GM21786 (cell line): ENCODE data around the gene CPNE5.

Experiments
- ATAC-seq: cut with Tn5 transposase; IDR thresholded peaks from one replicate; pipeline ENCODE4 v1.9.1; 2021; ENCODE audit not compliant: unreplicated experiment

Gene CPNE5

DNA sequence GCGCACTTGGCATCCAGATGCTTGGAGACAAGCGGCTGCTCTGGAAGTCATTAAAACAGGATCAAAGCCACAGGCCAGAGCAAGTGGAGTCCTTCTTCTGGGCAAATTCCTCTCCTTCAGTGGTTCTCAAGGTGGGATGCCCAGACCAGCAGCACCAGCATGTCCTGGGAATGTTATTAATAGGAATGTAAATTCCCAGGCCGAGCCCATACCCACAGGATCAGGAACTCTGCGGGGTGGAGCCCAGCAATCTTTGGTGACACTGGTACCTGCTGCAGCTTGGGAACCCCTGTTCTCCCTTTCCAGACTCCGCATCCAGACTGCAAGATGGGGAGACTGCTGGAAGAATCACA lies 44.6 kb downstream of the CPNE5 start:
- ATAC-seq: no peak

GRCh38 chr6:36793913-36794712 lies 45.1 kb downstream of the CPNE5 start:
- no peak for ATAC-seq

GRCh38 chr6:36793296-36793912 lies 45.8 kb downstream of the CPNE5 start:
- ATAC-seq: no peak

- ATAC-seq: no peak
Measured at GRCh38 chr6:36791521-36792135, 47.6 kb downstream of the CPNE5 start.

DNA sequence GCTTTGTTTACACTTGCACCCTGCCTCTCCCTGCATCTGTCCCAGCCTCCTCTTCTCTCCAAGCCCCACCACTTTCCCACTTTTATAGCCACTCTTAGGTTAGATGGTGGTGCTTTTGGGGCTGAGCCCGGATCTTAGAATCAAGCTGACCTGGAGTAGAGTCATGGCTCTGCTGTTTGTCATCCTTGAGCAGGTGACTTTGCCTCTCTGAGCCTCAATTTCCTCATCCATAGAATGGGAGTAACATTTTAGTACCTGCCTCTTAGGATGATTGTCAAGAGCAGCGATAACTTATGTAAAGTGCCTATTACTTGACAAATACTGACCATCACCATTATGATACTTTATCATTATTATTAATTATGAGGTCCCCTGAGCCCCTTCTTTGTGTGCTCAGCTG lies 48.2 kb downstream of the CPNE5 start:
- ATAC-seq: no peak

DNA sequence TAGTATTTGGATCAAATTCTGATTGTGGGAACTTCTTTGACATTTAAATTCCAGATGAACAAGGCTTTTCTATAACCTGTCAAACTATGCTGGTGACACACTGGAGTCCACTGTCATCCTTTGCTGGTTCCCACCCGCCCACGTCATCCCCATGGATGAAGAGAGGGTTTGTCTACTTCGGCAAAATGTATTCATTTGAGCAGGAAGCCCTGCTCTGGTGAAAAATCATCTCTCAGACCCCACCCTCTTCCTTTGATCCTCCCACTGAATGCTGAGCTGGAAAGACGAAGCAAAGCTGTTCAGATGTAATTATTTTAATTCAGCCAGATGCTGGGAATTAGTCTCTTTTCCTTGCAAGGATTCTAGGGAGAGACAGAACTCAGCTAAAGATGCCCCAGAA lies 50.5 kb downstream of the CPNE5 start:
- ATAC-seq: no peak

DNA sequence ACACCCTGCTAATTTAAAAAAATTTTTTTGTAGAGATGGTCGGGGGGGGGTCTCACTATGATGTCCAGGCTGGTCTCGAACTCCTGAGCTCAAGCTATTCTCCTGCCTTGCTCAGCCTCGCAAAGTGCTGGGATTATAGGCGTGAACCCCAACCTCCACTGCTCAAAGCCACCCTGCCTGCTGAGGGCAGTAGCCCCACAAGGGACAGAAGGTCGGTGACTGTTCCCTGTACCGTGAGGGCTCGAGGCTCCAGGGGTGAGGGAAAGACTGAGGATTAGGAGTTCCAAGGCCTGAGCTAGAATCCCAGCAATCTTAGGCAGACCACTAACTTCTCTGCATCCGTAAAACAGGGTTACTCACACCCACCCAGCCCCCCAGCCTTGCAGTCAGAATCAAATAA lies 51.1 kb downstream of the CPNE5 start:
- no peak for ATAC-seq

GRCh38 chr6:36787210-36787609 lies 52.0 kb downstream of the CPNE5 start:
- no peak for ATAC-seq

GRCh38 chr6:36786055-36786675 lies 53.1 kb downstream of the CPNE5 start:
- ATAC-seq: no peak

DNA sequence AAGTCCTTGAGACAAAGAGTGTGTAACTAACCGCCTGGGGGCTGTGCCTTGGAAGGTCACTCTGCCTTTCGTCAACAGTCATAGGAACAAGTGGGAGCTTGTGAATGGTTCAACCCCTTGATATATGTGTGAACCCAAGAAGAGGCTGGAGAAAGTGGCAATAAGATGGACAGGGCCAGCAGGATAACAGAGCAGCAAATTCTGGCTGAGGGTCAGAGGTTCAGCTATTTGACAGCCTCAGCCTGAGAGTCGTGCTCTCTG lies 54.9 kb downstream of the CPNE5 start:
- ATAC-seq: no peak

DNA sequence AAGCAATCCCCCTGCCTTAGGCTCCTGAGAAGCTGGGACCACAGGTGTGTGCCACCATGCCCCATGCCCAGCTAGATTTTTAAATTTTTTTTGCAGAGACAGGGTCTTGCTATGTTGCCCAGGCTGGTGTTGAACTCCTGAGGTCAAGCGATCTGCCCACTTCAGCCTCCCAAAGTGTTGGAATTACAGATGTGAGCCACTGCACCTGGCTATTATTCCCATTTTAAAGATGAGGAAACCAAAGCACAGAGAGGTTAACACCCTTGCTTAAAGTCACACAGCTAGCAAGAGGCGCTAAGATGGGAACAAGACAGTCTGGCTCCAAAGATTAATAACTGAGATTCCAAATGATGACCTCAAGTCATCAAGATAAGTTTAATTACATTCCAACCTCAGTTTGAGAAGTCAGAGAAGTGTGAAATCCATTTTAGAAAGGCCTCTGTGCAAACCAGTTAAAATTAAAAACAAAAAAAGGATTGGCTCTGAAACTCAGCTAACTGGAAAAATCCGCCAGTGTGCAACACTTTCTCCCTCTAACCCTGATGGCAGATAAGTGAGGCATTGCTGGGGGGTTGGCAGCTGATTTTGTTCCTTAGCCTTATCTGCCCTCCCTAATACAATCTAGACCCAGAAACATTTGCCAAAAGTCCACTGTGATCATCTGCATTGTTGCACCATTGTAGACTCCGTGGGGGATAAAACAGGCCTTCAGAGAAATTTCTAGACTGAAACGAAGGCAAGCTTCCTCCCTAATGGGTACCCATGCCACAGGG lies 55.5 kb downstream of the CPNE5 start:
- no peak for ATAC-seq

DNA sequence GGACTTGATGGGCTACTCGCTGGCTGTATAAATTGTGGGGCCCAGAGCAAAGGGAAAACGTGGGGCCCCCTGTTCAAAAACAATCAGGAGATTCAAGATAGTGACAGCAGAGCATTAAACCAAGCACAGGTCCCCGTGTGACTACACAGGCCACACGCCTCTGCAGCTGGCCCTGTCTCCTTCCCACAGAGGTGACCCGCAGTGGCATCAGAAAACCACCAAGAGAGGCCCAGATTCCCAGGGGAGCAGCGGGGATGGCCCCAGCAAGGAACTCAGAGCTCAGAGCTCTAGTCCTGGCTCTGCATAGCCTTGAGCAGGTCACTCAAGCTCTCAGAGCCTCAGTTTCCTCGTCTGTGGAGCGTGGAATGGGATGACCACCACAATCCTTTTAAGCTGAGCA lies 57.6 kb downstream of the CPNE5 start:
- ATAC-seq: peak; percentile 59

DNA sequence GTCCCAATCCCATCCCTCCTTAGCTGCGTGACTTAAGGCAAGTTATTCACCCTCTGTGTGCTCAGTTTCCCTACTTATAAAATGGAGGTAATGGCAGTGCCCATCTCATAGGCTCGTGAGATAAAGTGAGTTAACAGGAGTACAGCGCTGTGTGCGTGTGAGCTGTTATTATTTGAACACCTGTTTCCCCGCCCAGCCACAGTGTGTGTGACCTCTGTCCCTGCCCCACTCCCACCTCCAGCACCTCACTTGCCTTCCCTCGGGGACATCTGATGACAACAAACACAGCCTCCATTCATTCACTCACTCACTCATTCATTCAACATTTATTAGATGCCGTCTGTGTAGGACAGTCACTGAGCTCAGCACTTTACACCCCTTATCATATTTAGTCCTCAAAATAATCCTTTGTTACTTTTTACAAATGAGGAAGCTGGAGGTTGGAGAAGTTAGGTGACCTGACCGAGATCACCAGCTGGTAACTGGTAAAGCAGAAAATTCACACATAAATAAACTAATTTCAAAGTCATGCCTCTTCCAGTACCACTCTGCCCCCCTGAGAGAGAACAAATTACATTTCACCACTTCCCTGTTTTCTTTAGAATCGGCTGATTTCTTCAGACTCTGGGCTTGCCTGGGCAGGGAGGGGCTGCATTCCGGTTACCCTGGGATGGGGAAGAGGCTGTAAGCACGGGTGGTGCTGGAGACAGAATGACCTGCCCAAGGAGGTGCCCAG lies 58.6 kb downstream of the CPNE5 start:
- no peak for ATAC-seq

- no peak for ATAC-seq
Measured at GRCh38 chr6:36779227-36779626, 60.0 kb downstream of the CPNE5 start.

- no peak for ATAC-seq
Measured at GRCh38 chr6:36777801-36778200, 61.4 kb downstream of the CPNE5 start.

DNA sequence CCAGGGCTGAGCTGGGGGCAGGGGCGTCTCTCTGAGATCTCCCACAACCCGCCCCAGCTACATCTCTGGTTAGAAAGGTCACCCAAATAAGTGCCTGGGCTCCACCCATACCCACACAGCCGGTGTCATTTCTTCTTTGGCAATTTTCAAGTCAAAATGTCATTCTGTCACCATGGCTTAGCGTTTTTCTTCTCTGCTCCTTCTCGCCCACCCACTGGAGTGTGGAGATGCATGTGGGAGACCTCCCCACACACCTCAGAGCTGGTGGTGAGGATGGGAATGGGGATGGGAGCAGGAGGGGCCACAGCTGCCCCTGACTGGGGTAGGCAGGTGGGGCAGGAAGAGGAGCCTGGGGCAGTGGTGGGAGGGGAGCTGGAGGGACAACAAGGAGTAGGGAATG lies 63.1 kb downstream of the CPNE5 start:
- no peak for ATAC-seq

- ATAC-seq: no peak
Measured at GRCh38 chr6:36774331-36774730, 64.9 kb downstream of the CPNE5 start.

DNA sequence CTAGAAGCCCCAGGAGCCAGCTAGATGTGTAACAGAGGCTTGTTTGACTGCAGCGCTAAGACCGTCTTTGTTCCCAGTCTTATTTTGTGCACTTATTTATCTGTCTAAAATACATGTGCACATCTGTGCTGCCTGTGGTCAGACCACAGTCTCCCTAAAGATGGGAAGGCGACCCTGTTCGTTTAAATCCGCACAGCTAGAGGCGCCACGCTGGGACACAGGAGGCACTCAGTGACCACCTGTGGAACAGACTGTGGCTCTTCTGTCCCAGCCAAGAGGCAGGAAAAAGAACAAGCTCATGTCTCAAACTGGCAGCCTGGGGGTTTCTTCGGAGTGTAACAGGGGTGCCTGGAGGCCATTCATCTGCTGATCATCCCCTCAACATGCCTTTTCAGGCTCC lies 66.8 kb downstream of the CPNE5 start:
- no peak for ATAC-seq

GRCh38 chr6:36771145-36771544 lies 68.1 kb downstream of the CPNE5 start:
- no peak for ATAC-seq

GRCh38 chr6:36769676-36770499 lies 69.4 kb downstream of the CPNE5 start:
- ATAC-seq: no peak
